Measurements from ENCODE around the gene MACROH2A2. TPM values are rescaled to one million over a fixed set of nuclear protein-coding genes. Genes with fewer than 3 reads are reported as not detected.
"Not testable (repeated sequence)": the region's sequence is repeated elsewhere in the genome, so short reads cannot be mapped to it uniquely, and the experiment has no call there.

The MACROH2A2 gene
- total and polyA plus RNA-seq, 2 of the 13 experiments (the other 11 are each of a cell fraction or from before 2014, with no cell fraction given) = 9.8 to 43.1 TPM

DNA sequence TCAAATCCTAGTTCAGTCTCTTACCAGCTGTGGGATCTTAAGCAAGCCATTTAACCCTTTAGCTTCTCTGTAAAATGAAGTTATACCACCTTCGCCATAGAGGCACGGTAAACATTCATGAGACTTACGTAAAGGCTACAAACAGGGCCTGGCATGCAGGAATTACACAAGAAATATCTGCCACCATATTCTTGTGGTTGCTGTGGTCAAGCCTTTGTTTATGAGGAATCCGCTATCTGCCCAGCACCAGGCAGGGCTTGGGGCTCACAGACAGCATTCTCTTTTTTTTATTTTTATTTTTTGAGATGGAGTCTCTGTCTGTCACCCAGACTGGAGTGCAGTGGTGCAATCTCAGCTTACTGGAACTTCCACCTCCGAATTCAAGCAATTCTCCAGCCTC, 70.1 kb downstream of the MACROH2A2 start:
- Histone ChIP-seq H4K20me1 (ENCODE audit: insufficient read depth, low read length) (0 out of 2 replicates have a peak, but pooled peaks cover 2% of the 10 kb centered on the region), H3K27me3 (ENCODE audit: control insufficient read depth in 1 of 2, insufficient read depth in 2 of 2, low read length in 2 of 2) (no peaks in the 10 kb centered on the region), H3K4me1 (ENCODE audit: insufficient read depth, low read length) (0 out of 2 replicates have a peak, but pooled peaks cover 3% of the 10 kb centered on the region), H3K9ac (ENCODE audit: insufficient read depth, low read depth, low read length) (no peak overlapping the region), H3K4me2 (ENCODE audit: low read depth, low read length) (no peak overlapping the region), H3K27ac (ENCODE audit: extremely low read length, insufficient read depth, low read length) (no peak overlapping the region), H3K79me2 (ENCODE audit: insufficient read depth, low read length) (peaks cover 17% of the 10 kb centered on the region), H3K4me3 (replicated peaks in 1 of 3; ENCODE audit: insufficient read depth in 1 of 3, low read depth in 2 of 3, low read length in 3 of 3) (no peak overlapping the region), H2AFZ (ENCODE audit: low read length) (no peak overlapping the region), H3K9me3 (ENCODE audit: low read length) (no peaks in the 10 kb centered on the region), H3K36me3 (replicated peaks in 1 of 2; ENCODE audit: control insufficient read depth in 1 of 2, insufficient read depth in 2 of 2, low read length in 2 of 2) (peaks cover 19 to 60% of the 10 kb centered on the region in 2 experiments)
- ChIA-PET CTCF (ENCODE audit: low intra/inter-chr PET ratio, low total read pairs) (no interaction called here), POLR2A (interaction anchor here (1.3 kb wide), 1 partner anchor 14 kb away, joined by 5 read pairs; no protein-coding TSS in a partner anchor)
- 92% methylated on average over 5 of the region's 5 CpGs for WGBS (ENCODE audit: low lambda C conversion rate)
- TF ChIP-seq ZNF652 (CRISPR knock-in tag; IDR thresholded peaks at IDR 0.05; ENCODE audit: borderline replicate concordance, low read depth) (0 out of 2 replicates have a peak, but pooled peaks have one; percentile 11), ZNF83 (CRISPR knock-in tag; IDR thresholded peaks at IDR 0.05; ENCODE audit: borderline replicate concordance) (no peak)
- no peak for ATAC-seq
- DNase-seq (ENCODE audit: low spot score) = no peak
- no peak for FAIRE-seq
- BruUV-seq (replicated peaks) = no TSS peak
- intact Hi-C loops (cut with micrococcal nuclease; ENCODE audit: unreplicated experiment) = no loop called here
- in situ Hi-C loops (cut with HindIII; ENCODE audit: extremely low pct_ligation_motif_present, low pct_unique_long_range_greater_than_20kb) = no loop called here

DNA sequence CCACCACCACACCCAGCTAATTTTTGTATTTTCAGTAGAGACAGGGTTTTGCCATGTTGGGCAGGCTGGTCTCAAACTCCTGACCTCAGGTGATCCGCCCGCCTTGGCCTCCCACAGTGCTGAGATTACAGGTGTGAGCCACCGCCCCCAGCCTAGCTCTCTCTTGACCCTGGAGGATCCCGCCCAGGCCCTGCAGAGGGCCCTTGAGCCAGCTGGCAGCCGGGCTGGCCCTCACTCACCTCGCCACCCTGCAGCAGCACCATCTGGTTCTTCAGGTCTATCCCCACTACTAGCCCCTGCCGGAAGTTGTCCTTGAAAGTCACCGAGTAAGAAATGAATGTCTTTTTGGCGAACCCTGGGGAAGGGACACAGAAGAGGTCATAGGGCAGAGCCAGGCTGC, 70.5 kb downstream of the MACROH2A2 start:
- POLR2A ChIA-PET = not testable (repeated sequence)

More for the DNA sequence above, 70.5 kb downstream of the MACROH2A2 start:
- whole genome bisulfite sequencing (ENCODE audit: low lambda C conversion rate) = 98% methylated on average over 9 of the region's 9 CpGs
- H3K4me2 ChIP-seq (ENCODE audit: low read depth, low read length); in situ Hi-C loops (cut with HindIII; ENCODE audit: extremely low pct_ligation_motif_present, low pct_unique_long_range_greater_than_20kb); H3K27ac ChIP-seq (ENCODE audit: extremely low read length, insufficient read depth, low read length); ATAC-seq; intact Hi-C loops (cut with micrococcal nuclease; ENCODE audit: unreplicated experiment); CTCF ChIA-PET (ENCODE audit: low intra/inter-chr PET ratio, low total read pairs); H3K4me1 ChIP-seq (ENCODE audit: insufficient read depth, low read length); H4K20me1 ChIP-seq (ENCODE audit: insufficient read depth, low read length); H3K9me3 ChIP-seq (ENCODE audit: low read length); BruUV-seq (replicated peaks); DNase-seq (ENCODE audit: low spot score); H3K27me3 ChIP-seq (ENCODE audit: control insufficient read depth in 1 of 2, insufficient read depth in 2 of 2, low read length in 2 of 2); H3K9ac ChIP-seq (ENCODE audit: insufficient read depth, low read depth, low read length); H3K4me3 ChIP-seq (replicated peaks in 1 of 3; ENCODE audit: insufficient read depth in 1 of 3, low read depth in 2 of 3, low read length in 3 of 3); H2AFZ ChIP-seq (ENCODE audit: low read length); FAIRE-seq: not testable (repeated sequence)
- H3K36me3 ChIP-seq (replicated peaks in 1 of 2; ENCODE audit: control insufficient read depth in 1 of 2, insufficient read depth in 2 of 2, low read length in 2 of 2) = peaks cover 17 to 60% of the 10 kb centered on the region in 2 experiments
- peaks cover 20% of the 10 kb centered on the region for H3K79me2 ChIP-seq (ENCODE audit: insufficient read depth, low read length)
